Measurements from ENCODE around the gene SCCPDH.

The SCCPDH gene

DNA sequence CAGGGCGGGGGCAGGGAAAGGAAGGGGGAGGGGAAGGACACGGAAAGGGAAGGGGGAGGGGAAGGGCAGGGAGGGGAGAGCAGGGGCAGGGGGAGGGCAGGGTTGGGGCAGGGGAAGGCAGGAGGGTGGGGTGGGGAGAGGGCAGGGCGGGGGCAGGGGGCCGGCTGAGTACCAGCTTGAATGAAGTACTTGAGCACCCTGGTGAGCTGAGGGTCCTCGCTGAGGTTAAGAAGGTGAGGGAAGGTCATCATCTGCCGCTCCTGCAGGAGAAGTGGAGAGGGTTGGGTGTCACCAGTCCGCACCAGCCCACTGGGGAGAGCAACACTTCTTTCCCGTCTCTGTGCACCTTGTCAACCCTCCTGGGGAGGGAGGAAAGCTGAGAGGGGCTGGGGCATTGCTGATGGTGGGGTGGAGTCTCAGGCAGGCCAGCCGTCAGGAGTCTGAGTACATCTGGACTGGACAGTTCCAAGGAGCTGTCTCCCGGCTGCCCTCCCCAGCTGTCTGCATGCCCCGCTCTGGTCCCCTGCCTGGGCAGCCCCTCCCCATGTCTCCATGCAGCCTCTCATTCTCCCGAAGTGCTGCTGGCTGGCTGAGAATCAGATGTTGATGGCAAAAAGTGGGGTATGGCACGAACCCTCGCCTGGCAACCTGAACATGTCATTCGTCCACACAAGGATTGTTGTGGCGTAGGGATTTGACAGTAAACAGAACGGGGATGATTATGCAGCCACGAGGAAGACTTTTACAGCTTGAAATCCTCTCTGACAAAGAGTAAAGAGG lies 70.0 kb downstream of the SCCPDH start:
- Histone ChIP-seq H3K27ac (ENCODE audit: extremely low read depth, low read depth, low read length) (no peak overlapping the region), H3K36me3 (ENCODE audit: control insufficient read depth in 2 of 2, insufficient read depth in 1 of 2, low read length in 2 of 2) (no peaks in the 10 kb centered on the region), H3K4me1 (ENCODE audit: control insufficient read depth, insufficient read depth, low read length) (no peaks in the 10 kb centered on the region), H3K9me3 (ENCODE audit: control insufficient read depth, insufficient read depth, low read depth, low read length) (no peaks in the 10 kb centered on the region), H3K4me3 (ENCODE audit: low read depth, low read length) (no peak overlapping the region)
- TF ChIP-seq ZNF416 (tag by site-specific recombination; IDR thresholded peaks at IDR 0.05) (no peak), GFI1B (tag by site-specific recombination; IDR thresholded peaks at IDR 0.05) (no peak), ZFP41 (tag by site-specific recombination; IDR thresholded peaks at IDR 0.05; ENCODE audit: borderline replicate concordance) (no peak), ZXDB (tag by site-specific recombination; IDR thresholded peaks at IDR 0.05) (no peak)
- ChIA-PET POLR2A (no interaction called here), CTCF (no interaction called here)

DNA sequence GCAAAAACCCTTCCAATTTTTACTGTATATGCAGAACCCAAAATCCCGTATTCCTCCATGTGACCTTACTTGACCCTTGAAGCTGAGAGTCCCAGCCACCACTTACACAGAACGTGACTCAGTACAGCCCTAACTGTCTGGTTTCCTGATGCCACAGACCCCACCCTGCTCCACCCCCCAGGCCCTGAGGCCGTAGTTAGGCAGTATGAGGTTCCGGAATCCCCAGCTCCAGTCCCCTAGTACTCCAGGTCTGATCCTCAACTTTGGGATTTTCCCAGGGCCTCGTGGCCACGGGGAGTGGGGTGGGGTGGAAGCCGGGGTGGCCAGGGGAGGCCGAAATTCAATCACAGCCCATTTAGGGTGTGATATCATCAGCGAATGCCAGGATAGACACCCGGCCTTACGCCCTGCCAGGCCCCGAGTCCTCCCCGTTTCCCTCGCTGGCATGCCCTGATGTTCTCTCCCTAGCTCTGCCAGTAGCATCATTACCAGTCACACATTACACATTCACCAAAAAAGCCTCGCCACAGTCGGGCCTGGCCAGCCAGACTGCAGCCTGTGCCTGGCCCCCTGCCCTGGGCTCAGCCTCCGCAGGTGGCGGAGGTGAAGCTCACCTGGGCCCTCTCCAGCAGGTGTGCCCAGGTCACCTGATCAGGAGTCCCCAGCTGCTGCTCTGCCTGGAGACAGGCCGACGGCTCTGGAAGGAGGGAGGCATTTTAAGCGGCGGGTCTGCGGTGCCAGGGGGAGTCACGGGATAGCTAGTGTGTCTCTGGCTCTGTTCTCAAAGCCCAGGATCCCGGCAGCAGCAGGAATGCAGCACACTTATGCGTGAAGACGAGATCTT lies 70.8 kb downstream of the SCCPDH start:
- TF ChIP-seq ZFP37 (tag by site-specific recombination; IDR thresholded peaks at IDR 0.05) (no peak), ZNF624 (tag by site-specific recombination; IDR thresholded peaks at IDR 0.05) (no peak), ZSCAN23 (tag by site-specific recombination; IDR thresholded peaks at IDR 0.05) (no peak), ZFP41 (tag by site-specific recombination; IDR thresholded peaks at IDR 0.05; ENCODE audit: borderline replicate concordance) (no peak), BCL11B (tag by site-specific recombination; IDR thresholded peaks at IDR 0.05; ENCODE audit: low read depth) (no peak), ZNF174 (tag by site-specific recombination; IDR thresholded peaks at IDR 0.05) (no peak), ZBTB8A (tag by site-specific recombination; IDR thresholded peaks at IDR 0.05) (no peak), ZNF48 (tag by site-specific recombination; IDR thresholded peaks at IDR 0.05) (no peak), ZNF175 (tag by site-specific recombination; IDR thresholded peaks at IDR 0.05) (no peak), ZNF366 (tag by site-specific recombination; conservative IDR thresholded peaks at IDR 0.05) (no peak), ZBTB7A (tag by site-specific recombination; IDR thresholded peaks at IDR 0.05; ENCODE audit: low read depth) (no peak), ZNF529 (tag by site-specific recombination; IDR thresholded peaks at IDR 0.05; ENCODE audit: insufficient replicate concordance) (no peak), ZNF660 (tag by site-specific recombination; IDR thresholded peaks at IDR 0.05) (no peak), GFI1B (tag by site-specific recombination; IDR thresholded peaks at IDR 0.05) (no peak), ZNF600 (tag by site-specific recombination; IDR thresholded peaks at IDR 0.05) (no peak), ZNF623 (tag by site-specific recombination; IDR thresholded peaks at IDR 0.05) (no peak), ZNF239 (tag by site-specific recombination; IDR thresholded peaks at IDR 0.05) (no peak)
- TF ChIP-seq, protein P1, sequence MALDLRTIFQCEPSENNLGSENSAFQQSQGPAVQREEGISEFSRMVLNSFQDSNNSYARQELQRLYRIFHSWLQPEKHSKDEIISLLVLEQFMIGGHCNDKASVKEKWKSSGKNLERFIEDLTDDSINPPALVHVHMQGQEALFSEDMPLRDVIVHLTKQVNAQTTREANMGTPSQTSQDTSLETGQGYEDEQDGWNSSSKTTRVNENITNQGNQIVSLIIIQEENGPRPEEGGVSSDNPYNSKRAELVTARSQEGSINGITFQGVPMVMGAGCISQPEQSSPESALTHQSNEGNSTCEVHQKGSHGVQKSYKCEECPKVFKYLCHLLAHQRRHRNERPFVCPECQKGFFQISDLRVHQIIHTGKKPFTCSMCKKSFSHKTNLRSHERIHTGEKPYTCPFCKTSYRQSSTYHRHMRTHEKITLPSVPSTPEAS (tag by site-specific recombination; IDR thresholded peaks at IDR 0.05): no peak
- TF ChIP-seq, protein P2, sequence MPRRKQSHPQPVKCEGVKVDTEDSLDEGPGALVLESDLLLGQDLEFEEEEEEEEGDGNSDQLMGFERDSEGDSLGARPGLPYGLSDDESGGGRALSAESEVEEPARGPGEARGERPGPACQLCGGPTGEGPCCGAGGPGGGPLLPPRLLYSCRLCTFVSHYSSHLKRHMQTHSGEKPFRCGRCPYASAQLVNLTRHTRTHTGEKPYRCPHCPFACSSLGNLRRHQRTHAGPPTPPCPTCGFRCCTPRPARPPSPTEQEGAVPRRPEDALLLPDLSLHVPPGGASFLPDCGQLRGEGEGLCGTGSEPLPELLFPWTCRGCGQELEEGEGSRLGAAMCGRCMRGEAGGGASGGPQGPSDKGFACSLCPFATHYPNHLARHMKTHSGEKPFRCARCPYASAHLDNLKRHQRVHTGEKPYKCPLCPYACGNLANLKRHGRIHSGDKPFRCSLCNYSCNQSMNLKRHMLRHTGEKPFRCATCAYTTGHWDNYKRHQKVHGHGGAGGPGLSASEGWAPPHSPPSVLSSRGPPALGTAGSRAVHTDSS (tag by site-specific recombination; IDR thresholded peaks at IDR 0.05): no peak
- TF ChIP-seq, protein P3, sequence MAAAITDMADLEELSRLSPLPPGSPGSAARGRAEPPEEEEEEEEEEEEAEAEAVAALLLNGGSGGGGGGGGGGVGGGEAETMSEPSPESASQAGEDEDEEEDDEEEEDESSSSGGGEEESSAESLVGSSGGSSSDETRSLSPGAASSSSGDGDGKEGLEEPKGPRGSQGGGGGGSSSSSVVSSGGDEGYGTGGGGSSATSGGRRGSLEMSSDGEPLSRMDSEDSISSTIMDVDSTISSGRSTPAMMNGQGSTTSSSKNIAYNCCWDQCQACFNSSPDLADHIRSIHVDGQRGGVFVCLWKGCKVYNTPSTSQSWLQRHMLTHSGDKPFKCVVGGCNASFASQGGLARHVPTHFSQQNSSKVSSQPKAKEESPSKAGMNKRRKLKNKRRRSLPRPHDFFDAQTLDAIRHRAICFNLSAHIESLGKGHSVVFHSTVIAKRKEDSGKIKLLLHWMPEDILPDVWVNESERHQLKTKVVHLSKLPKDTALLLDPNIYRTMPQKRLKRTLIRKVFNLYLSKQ (tag by site-specific recombination; IDR thresholded peaks at IDR 0.05; ENCODE audit: borderline replicate concordance): no peak
- ChIA-PET CTCF (no interaction called here), POLR2A (no interaction called here)
- Histone ChIP-seq H3K9me3 (ENCODE audit: control insufficient read depth, insufficient read depth, low read depth, low read length) (no peaks in the 10 kb centered on the region), H3K4me1 (ENCODE audit: control insufficient read depth, insufficient read depth, low read length) (no peaks in the 10 kb centered on the region), H3K4me3 (ENCODE audit: low read depth, low read length) (no peak overlapping the region), H3K36me3 (ENCODE audit: control insufficient read depth in 2 of 2, insufficient read depth in 1 of 2, low read length in 2 of 2) (no peaks in the 10 kb centered on the region), H3K27ac (ENCODE audit: extremely low read depth, low read depth, low read length) (no peak overlapping the region)

Data from HEK293 (cell line).